Loucy (cell line): ENCODE measurements around the gene SELL.

Source experiments
- H2AFZ ChIP-seq: fragments of 200-600 bp; sonication (generic); 2 replicates; pipeline ENCODE4 v1.6.0; 2016; ENCODE audit warnings: antibody characterized with exemption, mild to moderate bottlenecking, low read length, moderate library complexity
- H3F3A ChIP-seq: fragments of 200-600 bp; 2 replicates; pipeline ENCODE4 v1.6.0; 2016; ENCODE audit warnings: antibody characterized with exemption, low read depth, mild to moderate bottlenecking
- H3K27me3 ChIP-seq: fragments of 200-600 bp; sonication (generic); 2 replicates; pipeline ENCODE4 v1.6.1; 2014; ENCODE audit warnings: low read length, mild to moderate bottlenecking; ENCODE audit not compliant: insufficient read depth, poor library complexity, severe bottlenecking
- H3K36me3 ChIP-seq: fragments of 200-600 bp; sonication (generic); 2 replicates; pipeline ENCODE4 v1.6.1; 2016; ENCODE audit warnings: low read length; ENCODE audit not compliant: insufficient read depth
- H3K4me1 ChIP-seq: fragments of 200-600 bp; sonication (generic); 2 replicates; pipeline ENCODE4 v1.5.1; 2014; ENCODE audit warnings: low read length, mild to moderate bottlenecking; ENCODE audit not compliant: insufficient read depth, poor library complexity, severe bottlenecking
- H3K4me2 ChIP-seq: fragments of 200-600 bp; sonication (generic); 2 replicates; pipeline ENCODE4 v1.6.0; 2014; ENCODE audit warnings: antibody characterized with exemption, low read length, low read depth, mild to moderate bottlenecking; ENCODE audit not compliant: poor library complexity, severe bottlenecking
- H3K4me3 ChIP-seq: fragments of 200-600 bp; sonication (generic); 2 replicates; pipeline ENCODE4 v1.5.1; 2014; ENCODE audit warnings: low read length, mild to moderate bottlenecking, mixed read lengths; ENCODE audit not compliant: poor library complexity, severe bottlenecking
- H3K79me2 ChIP-seq: fragments of 200-600 bp; sonication (generic); 2 replicates; pipeline ENCODE4 v1.6.1; 2014; ENCODE audit warnings: low read length; ENCODE audit not compliant: insufficient read depth
- H3K9ac ChIP-seq: fragments of 200-600 bp; sonication (generic); 2 replicates; pipeline ENCODE4 v1.6.0; 2014; ENCODE audit warnings: mild to moderate bottlenecking, low read depth, low read length, moderate library complexity; ENCODE audit not compliant: poor library complexity, severe bottlenecking
- H3K9me2 ChIP-seq: fragments of 200-600 bp; sonication (generic); replicated peaks from 2 replicates; pipeline ENCODE4 v1.6.1; 2016; ENCODE audit warnings: low read depth, low read length, mixed read lengths
- H3K9me3 ChIP-seq: fragments of 200-600 bp; sonication (generic); 2 replicates; pipeline ENCODE4 v1.6.1; 2014; ENCODE audit warnings: mild to moderate bottlenecking, antibody characterized with exemption, low read length, low read depth; ENCODE audit not compliant: insufficient read depth
- H4K20me1 ChIP-seq: fragments of 200-600 bp; sonication (generic); 2 replicates; pipeline ENCODE4 v1.6.0; 2014; ENCODE audit warnings: antibody characterized with exemption, low read length, mild to moderate bottlenecking; ENCODE audit not compliant: insufficient read depth, poor library complexity, severe bottlenecking
- CTCF ChIP-seq: fragments of 200-600 bp; sonication (generic); conservative IDR thresholded peaks from 2 replicates; pipeline ENCODE4 v1.5.1; 2014; ENCODE audit warnings: mild to moderate bottlenecking, antibody characterized with exemption, low read length
- EZH2phosphoT487 ChIP-seq: fragments of 200-600 bp; IDR thresholded peaks from 2 replicates; pipeline ENCODE4 v1.6.1; 2018; ENCODE audit warnings: antibody characterized with exemption, mild to moderate bottlenecking, moderate library complexity, borderline replicate concordance

The SELL gene

GRCh38 chr1:169731446-169731845, 20.0 kb upstream of the SELL start:
- no peak overlapping the region for H3K9ac ChIP-seq
- no peaks in the 10 kb centered on the region for H3K9me3 ChIP-seq
- no peak overlapping the region for H3K4me3 ChIP-seq
- no peaks in the 10 kb centered on the region for H3K79me2 ChIP-seq
- no peak overlapping the region for H3K4me2 ChIP-seq
- no peak overlapping the region for H2AFZ ChIP-seq
- no peaks in the 10 kb centered on the region for H3K4me1 ChIP-seq
- TF ChIP-seq EZH2phosphoT487 (no peak), CTCF (no peak)
- no peaks in the 10 kb centered on the region for H3K9me2 ChIP-seq
- H4K20me1 ChIP-seq = no peaks in the 10 kb centered on the region
- H3K36me3 ChIP-seq = no peaks in the 10 kb centered on the region
- H3F3A ChIP-seq = no peaks in the 10 kb centered on the region
- H3K27me3 ChIP-seq = no peaks in the 10 kb centered on the region

DNA sequence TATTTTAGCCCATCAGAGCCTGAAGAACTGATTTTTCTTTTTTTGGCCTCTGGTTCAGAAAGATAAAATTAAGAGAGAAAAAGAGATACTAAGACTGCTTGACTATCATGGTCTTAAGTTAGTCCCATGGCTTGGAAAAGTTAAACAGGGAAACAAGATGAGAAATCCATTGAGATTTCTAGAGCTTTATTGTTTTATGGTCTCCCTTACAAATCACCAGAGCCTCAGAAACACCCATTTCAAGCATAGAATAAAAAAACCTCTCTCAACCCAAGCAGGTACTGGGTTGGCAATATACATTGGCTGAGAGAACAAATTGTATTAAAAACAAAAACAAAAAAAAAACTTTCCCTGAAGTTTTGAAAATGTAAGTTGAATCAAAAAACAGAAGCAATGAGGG, 18.6 kb upstream of the SELL start:
- H3K4me1 ChIP-seq = no peaks in the 10 kb centered on the region
- no peaks in the 10 kb centered on the region for H3K36me3 ChIP-seq
- H2AFZ ChIP-seq = no peak overlapping the region
- no peaks in the 10 kb centered on the region for H3K9me2 ChIP-seq
- no peaks in the 10 kb centered on the region for H3K79me2 ChIP-seq
- H3K4me2 ChIP-seq = no peak overlapping the region
- no peak overlapping the region for H3K4me3 ChIP-seq
- no peak for TF ChIP-seq EZH2phosphoT487
- TF ChIP-seq CTCF = no peak
- no peaks in the 10 kb centered on the region for H3F3A ChIP-seq
- no peaks in the 10 kb centered on the region for H3K9me3 ChIP-seq
- H3K9ac ChIP-seq = no peak overlapping the region
- H4K20me1 ChIP-seq = no peaks in the 10 kb centered on the region
- H3K27me3 ChIP-seq = no peaks in the 10 kb centered on the region

DNA sequence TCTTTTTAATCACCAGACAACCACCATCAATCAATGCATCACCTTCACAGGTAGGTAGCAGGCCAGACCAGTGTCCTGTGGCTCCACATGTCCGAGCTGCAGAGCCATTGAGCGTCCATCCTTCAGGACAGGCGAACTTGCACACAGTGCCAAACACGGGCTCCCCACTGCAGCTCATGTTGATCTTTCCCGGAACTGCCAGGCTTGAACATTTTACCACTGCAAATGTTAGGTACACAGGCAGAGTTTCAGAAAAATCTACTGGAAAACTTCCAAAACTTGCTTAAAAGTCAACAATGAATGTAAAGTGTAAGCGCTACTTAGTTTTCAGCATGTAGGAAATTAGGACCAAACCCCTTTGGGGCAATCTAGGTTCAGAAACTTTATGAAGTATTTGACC, 15.9 kb upstream of the SELL start:
- H3F3A ChIP-seq = no peaks in the 10 kb centered on the region

More for the DNA sequence above, 15.9 kb upstream of the SELL start:
- H4K20me1 ChIP-seq = no peaks in the 10 kb centered on the region
- peaks cover 11% of the 10 kb centered on the region for H3K4me1 ChIP-seq
- H2AFZ ChIP-seq = no peak overlapping the region
- H3K27me3 ChIP-seq = no peaks in the 10 kb centered on the region
- no peaks in the 10 kb centered on the region for H3K36me3 ChIP-seq
- H3K79me2 ChIP-seq = no peaks in the 10 kb centered on the region
- H3K9me2 ChIP-seq = no peaks in the 10 kb centered on the region
- H3K4me2 ChIP-seq = no peak overlapping the region
- no peaks in the 10 kb centered on the region for H3K9me3 ChIP-seq
- H3K4me3 ChIP-seq = no peak overlapping the region
- no peak for TF ChIP-seq CTCF
- TF ChIP-seq EZH2phosphoT487 = no peak
- no peak overlapping the region for H3K9ac ChIP-seq
